HCT116 (cell line): ENCODE measurements around the gene KLF3. TPM values are rescaled to one million over a fixed set of nuclear protein-coding genes. Genes with fewer than 3 reads are reported as not detected.

ENCODE experiments used
- ATAC-seq: fragments of 200-7000 bp; cut with Tn5 transposase; 2 replicates; pipeline ENCODE4 v1.9.1; 2020; ENCODE audit warnings: mild to moderate bottlenecking, moderate library complexity
- BruUV-seq: library from RNA; stranded (reverse); fragments of 400-500 nt; replicated peaks from 2 replicates; lab custom pipeline; 2021; lab: Mats Ljungman, UMichigan
- CTCF ChIA-PET: fragments of 300-600 bp; sonication (Branson Sonifier 250); formaldehyde crosslinking; loops from one replicate; lab custom pipeline; 2021; ENCODE audit warnings: antibody characterized with exemption; lab: Charles Lee
- POLR2A ChIA-PET: fragments of 300-600, 350-600 bp; sonication (Branson Sonifier 250); formaldehyde crosslinking; loops from one replicate; lab custom pipeline; 2021; ENCODE audit warnings: antibody characterized with exemption; lab: Charles Lee
- RAD21 ChIA-PET, 2 experiments: fragments of 300-600 bp; sonication (Branson Sonifier 250); formaldehyde crosslinking; loops; one replicate each; lab custom pipeline; 2023; ENCODE audit warnings: low total read pairs in 2 of 2; ENCODE audit not compliant: uncharacterized antibody in 2 of 2, unreplicated experiment in 2 of 2, low non-redundant PET in 1 of 2; lab: Charles Lee
- DNase-seq: peaks from one replicate; pipeline ENCODE4 v3.0.0-alpha.2; 2010; ENCODE audit warnings: low read depth, low spot score
- H2AFZ ChIP-seq: fragments of 200-600 bp; shearing (Covaris generic), sonication (generic); 2 replicates; pipeline ENCODE4 v1.6.1; 2017; ENCODE audit warnings: low read depth, mixed run types, mixed read lengths, antibody characterized with exemption, low read length; ENCODE audit not compliant: poor library complexity, severe bottlenecking
- H3K27ac ChIP-seq: 2 replicates; pipeline ENCODE4 v1.5.1; 2012; ENCODE audit warnings: low read depth, low read length
- H3K27me3 ChIP-seq: fragments of 200-600 bp; sonication (generic); 2 replicates; pipeline ENCODE4 v1.6.1; 2016; ENCODE audit warnings: mixed run types, low read length, mixed read lengths; ENCODE audit not compliant: insufficient read depth
- H3K36me3 ChIP-seq, 2 experiments: fragments of 200-500 bp in 1 of 2; fragments of 200-600 bp in 1 of 2; sonication (Bioruptor generic) in 1 of 2; sonication (generic) in 1 of 2; 2 replicates each; pipeline versions ENCODE4 v1.5.1 to v1.6.1; 2014 to 2016; ENCODE audit warnings: low read length in 2 of 2, inconsistent platforms in 1 of 2, mixed read lengths in 1 of 2, mixed run types in 1 of 2; ENCODE audit not compliant: insufficient read depth in 2 of 2, control insufficient read depth in 1 of 2
- H3K4me1 ChIP-seq, 2 experiments: fragments of 200-600 bp in 1 of 2; sonication (generic) in 1 of 2; 2 replicates each; pipeline versions ENCODE4 v1.5.1 to v1.6.1; 2012 to 2017; ENCODE audit warnings: low read length in 2 of 2, inconsistent platforms in 1 of 2, mild to moderate bottlenecking in 1 of 2, mixed read lengths in 1 of 2, mixed run types in 1 of 2, moderate library complexity in 1 of 2; ENCODE audit not compliant: insufficient read depth in 2 of 2, control insufficient read depth in 1 of 2
- H3K4me2 ChIP-seq: fragments of 200-600 bp; sonication (generic); 2 replicates; pipeline ENCODE4 v1.6.1; 2017; ENCODE audit warnings: mixed run types, low read length, mixed read lengths
- H3K4me3 ChIP-seq, 2 experiments: fragments of 200-600 bp in 1 of 2; sonication (generic) in 1 of 2; replicated peaks in 1 of 2; 2 replicates each; pipeline ENCODE4 v1.5.1; 2011 to 2016; ENCODE audit warnings: low read length in 2 of 2, control low read depth in 1 of 2, low read depth in 1 of 2, mild to moderate bottlenecking in 1 of 2, mixed read lengths in 1 of 2, mixed run types in 1 of 2
- H3K79me2 ChIP-seq: fragments of 200-600 bp; sonication (generic); 2 replicates; pipeline ENCODE4 v1.6.1; 2017; ENCODE audit warnings: mild to moderate bottlenecking, mixed run types, low read length, moderate library complexity, mixed read lengths; ENCODE audit not compliant: insufficient read depth
- H3K9ac ChIP-seq: fragments of 200-600 bp; sonication (generic); 2 replicates; pipeline ENCODE4 v1.6.1; 2016; ENCODE audit warnings: low read length, mixed read lengths
- H3K9me2 ChIP-seq: fragments of 200-600 bp; sonication (generic), shearing (Covaris generic); 2 replicates; pipeline ENCODE4 v1.6.1; 2017; ENCODE audit warnings: mixed run types, mild to moderate bottlenecking, moderate library complexity; ENCODE audit not compliant: insufficient read depth
- H3K9me3 ChIP-seq, 2 experiments: fragments of 200-500 bp in 1 of 2; fragments of 200-600 bp in 1 of 2; sonication (Bioruptor generic) in 1 of 2; sonication (generic) in 1 of 2; 2 replicates each; pipeline ENCODE4 v1.6.1; 2014 to 2017; ENCODE audit warnings: low read length in 2 of 2, mixed read lengths in 2 of 2, inconsistent platforms in 1 of 2, low read depth in 1 of 2, mild to moderate bottlenecking in 1 of 2, mixed run types in 1 of 2, moderate library complexity in 1 of 2; ENCODE audit not compliant: control insufficient read depth in 1 of 2, insufficient read depth in 1 of 2
- H4K20me1 ChIP-seq: fragments of 200-600 bp; sonication (generic), shearing (Covaris generic); 2 replicates; pipeline ENCODE4 v1.6.1; 2017; ENCODE audit warnings: mixed run types, mild to moderate bottlenecking, moderate library complexity; ENCODE audit not compliant: insufficient read depth
- ELF1 ChIP-seq: IDR thresholded peaks from 2 replicates; pipeline ENCODE4 v1.6.1; 2012; ENCODE audit warnings: low read depth, borderline replicate concordance
- FOSL1 ChIP-seq: IDR thresholded peaks from 2 replicates; pipeline ENCODE4 v1.6.1; 2012; ENCODE audit warnings: low read depth
- SP1 ChIP-seq: IDR thresholded peaks from 2 replicates; pipeline ENCODE4 v1.6.1; 2012; ENCODE audit warnings: low read depth
- TCF7L2 ChIP-seq: IDR thresholded peaks from 2 replicates; pipeline ENCODE4 v1.7.0; 2011; ENCODE audit warnings: borderline replicate concordance, inconsistent platforms; ENCODE audit not compliant: insufficient read depth, insufficient read length; ENCODE audit errors: extremely low read depth
- YY1 ChIP-seq: IDR thresholded peaks from 2 replicates; pipeline ENCODE4 v1.6.1; 2011; ENCODE audit warnings: low read length, low read depth, moderate library complexity, mild to moderate bottlenecking; ENCODE audit not compliant: insufficient replicate concordance; ENCODE audit errors: extremely low read depth
- ZFX ChIP-seq: fragments of 450-650 bp; IDR thresholded peaks from 2 replicates; pipeline ENCODE4 v1.6.1; 2017
- intact Hi-C: fragments of 100-400 bp; cut with micrococcal nuclease; formaldehyde crosslinking; loops from 2 replicates; pipeline ENCODE4 v1.10.0; 2022
- total RNA-seq: library from RNA; stranded (reverse); gene quantifications from one replicate; pipeline ENCODE4 v1.2.1, GENCODE V29; 2021; ENCODE audit not compliant: unreplicated experiment
- TF ChIP-seq, protein P1 (sequence below): IDR thresholded peaks from 2 replicates; pipeline ENCODE4 v1.6.1; 2012; ENCODE audit warnings: low read depth
- TF ChIP-seq, protein P2 (sequence below): IDR thresholded peaks from 2 replicates; pipeline ENCODE4 v1.6.1; 2012
- TF ChIP-seq, protein P3 (sequence below): IDR thresholded peaks from 2 replicates; pipeline ENCODE4 v1.6.1; 2011; ENCODE audit warnings: mild to moderate bottlenecking, low read length, moderate library complexity; ENCODE audit not compliant: insufficient replicate concordance; ENCODE audit errors: extremely low read depth

Gene KLF3
- total RNA-seq, 1 experiment from 2014 or later = 44.2 TPM

DNA sequence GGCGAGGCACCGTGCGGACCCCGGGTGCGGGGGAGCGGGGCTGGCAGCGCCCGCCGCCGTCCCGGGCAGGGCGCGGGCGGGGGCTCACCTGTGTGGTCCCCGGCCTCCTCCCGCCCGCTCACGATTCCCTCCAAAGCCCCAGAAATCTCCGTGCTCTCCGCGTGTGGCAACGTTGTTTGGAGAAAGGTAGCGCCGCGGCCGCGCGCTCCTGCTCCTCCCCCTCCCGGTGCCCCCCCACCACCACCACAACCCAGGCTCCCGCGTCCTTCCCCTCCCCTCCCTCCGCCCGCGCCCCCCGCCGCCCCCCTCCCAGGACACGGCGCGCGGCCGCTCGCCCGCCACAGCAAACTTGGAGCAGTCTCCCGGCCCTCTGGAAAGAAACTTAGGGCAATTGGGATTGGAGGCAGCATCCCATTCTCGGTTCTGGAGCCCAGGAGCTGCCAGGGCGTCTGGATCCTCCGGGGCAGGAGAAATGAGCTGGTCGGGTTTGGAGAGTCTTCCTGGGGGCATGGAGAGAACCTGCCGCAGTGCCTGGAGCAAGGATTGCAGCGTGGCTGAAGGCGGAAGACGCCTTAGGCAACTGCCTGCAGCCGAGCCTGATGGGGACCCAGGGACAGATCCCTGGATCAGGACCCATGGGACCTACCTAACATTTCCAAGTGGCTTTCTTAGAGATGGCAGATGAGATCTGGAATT is 855 bp downstream of the KLF3 start:
- ChIA-PET RAD21 (interaction anchor here in 1 of 2 experiments (0.6 to 0.7 kb wide), 2 partner anchors 22 to 84 kb away, joined by 6 to 7 read pairs; no protein-coding TSS in a partner anchor), POLR2A (interaction anchor here (0.7 to 1.2 kb wide), 3 partner anchors 342 to 838 kb away, joined by 3 to 6 read pairs (median 3); no protein-coding TSS in a partner anchor), CTCF (interaction anchor here (2.1 kb wide), 1 partner anchor 10 kb away, joined by 10 read pairs; no protein-coding TSS in a partner anchor)
- no peak overlapping the region for H2AFZ ChIP-seq
- DNase-seq (no peak), ATAC-seq (peak; percentile 19)
- peaks cover 55% of the 10 kb centered on the region for H3K79me2 ChIP-seq
- no peaks in the 10 kb centered on the region for H3K9me3 ChIP-seq
- intact Hi-C loops = no loop called here
- no peaks in the 10 kb centered on the region for H3K27me3 ChIP-seq
- no peaks in the 10 kb centered on the region for H3K9me2 ChIP-seq
- no peaks in the 10 kb centered on the region for H3K36me3 ChIP-seq
- H3K9ac ChIP-seq = peak overlapping the region; percentile 94
- H3K4me2 ChIP-seq = peak overlapping the region; percentile 67
- peak overlapping the region; percentile 68 to 80 for H3K4me3 ChIP-seq
- H4K20me1 ChIP-seq = no peaks in the 10 kb centered on the region
- H3K27ac ChIP-seq = peak overlapping the region; percentile 90
- TF ChIP-seq YY1 (peak; percentile 16), FOSL1 (no peak)
- H3K4me1 ChIP-seq = peaks cover 31 to 51% of the 10 kb centered on the region in 2 experiments
- no TSS peak for BruUV-seq

DNA sequence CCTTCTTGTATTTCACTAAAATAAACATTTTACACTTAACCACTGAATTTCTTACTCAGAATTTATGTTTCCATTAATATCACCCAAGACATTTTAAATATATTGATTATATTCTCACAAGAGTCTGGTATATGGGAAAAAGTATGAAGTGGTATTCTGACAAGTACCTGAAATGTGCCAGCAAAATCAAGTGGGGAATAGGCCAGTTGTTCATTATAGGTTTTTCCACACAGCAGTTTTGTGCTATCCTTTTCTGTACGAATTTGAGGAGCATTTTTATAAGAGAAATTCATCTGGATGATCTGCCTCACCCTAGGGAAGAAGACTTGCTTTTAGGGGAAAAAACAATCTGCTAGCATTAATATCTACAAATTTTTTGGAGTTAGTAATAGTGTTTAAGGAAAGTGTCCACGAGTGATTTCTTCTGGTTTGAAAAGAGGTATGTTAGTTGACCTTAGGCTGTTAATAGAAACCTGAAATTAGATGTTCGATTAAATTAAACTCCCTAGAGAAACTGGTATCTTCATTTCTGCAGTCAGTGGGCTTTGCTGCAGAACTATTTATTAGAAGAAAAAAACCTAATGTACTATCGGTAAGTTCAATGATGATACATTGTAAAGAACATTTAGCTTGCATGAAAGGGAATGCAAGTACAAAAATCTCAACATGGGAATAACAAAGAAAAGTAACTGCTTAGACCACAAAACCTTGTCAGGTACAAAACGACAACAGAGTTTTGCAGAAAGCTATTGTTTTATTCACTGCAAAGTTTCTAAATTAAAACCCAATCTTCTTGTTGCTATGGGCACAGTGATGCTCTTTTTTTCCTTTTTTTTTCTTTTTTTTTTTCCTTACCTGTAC is 1.8 kb downstream of the KLF3 start:
- H3K79me2 ChIP-seq = peaks cover 64% of the 10 kb centered on the region
- CTCF ChIA-PET = interaction anchor here (1.4 to 2.1 kb wide), 2 partner anchors 9 to 486 kb away, joined by 6 to 10 read pairs; no protein-coding TSS in a partner anchor
- TF ChIP-seq ELF1 (no peak), TCF7L2 (no peak), ZFX (no peak), SP1 (no peak), YY1 (no peak)
- TF ChIP-seq, protein P1, sequence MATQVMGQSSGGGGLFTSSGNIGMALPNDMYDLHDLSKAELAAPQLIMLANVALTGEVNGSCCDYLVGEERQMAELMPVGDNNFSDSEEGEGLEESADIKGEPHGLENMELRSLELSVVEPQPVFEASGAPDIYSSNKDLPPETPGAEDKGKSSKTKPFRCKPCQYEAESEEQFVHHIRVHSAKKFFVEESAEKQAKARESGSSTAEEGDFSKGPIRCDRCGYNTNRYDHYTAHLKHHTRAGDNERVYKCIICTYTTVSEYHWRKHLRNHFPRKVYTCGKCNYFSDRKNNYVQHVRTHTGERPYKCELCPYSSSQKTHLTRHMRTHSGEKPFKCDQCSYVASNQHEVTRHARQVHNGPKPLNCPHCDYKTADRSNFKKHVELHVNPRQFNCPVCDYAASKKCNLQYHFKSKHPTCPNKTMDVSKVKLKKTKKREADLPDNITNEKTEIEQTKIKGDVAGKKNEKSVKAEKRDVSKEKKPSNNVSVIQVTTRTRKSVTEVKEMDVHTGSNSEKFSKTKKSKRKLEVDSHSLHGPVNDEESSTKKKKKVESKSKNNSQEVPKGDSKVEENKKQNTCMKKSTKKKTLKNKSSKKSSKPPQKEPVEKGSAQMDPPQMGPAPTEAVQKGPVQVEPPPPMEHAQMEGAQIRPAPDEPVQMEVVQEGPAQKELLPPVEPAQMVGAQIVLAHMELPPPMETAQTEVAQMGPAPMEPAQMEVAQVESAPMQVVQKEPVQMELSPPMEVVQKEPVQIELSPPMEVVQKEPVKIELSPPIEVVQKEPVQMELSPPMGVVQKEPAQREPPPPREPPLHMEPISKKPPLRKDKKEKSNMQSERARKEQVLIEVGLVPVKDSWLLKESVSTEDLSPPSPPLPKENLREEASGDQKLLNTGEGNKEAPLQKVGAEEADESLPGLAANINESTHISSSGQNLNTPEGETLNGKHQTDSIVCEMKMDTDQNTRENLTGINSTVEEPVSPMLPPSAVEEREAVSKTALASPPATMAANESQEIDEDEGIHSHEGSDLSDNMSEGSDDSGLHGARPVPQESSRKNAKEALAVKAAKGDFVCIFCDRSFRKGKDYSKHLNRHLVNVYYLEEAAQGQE = no peak
- TF ChIP-seq, protein P2, sequence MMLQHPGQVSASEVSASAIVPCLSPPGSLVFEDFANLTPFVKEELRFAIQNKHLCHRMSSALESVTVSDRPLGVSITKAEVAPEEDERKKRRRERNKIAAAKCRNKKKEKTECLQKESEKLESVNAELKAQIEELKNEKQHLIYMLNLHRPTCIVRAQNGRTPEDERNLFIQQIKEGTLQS = no peak
- TF ChIP-seq, protein P3, sequence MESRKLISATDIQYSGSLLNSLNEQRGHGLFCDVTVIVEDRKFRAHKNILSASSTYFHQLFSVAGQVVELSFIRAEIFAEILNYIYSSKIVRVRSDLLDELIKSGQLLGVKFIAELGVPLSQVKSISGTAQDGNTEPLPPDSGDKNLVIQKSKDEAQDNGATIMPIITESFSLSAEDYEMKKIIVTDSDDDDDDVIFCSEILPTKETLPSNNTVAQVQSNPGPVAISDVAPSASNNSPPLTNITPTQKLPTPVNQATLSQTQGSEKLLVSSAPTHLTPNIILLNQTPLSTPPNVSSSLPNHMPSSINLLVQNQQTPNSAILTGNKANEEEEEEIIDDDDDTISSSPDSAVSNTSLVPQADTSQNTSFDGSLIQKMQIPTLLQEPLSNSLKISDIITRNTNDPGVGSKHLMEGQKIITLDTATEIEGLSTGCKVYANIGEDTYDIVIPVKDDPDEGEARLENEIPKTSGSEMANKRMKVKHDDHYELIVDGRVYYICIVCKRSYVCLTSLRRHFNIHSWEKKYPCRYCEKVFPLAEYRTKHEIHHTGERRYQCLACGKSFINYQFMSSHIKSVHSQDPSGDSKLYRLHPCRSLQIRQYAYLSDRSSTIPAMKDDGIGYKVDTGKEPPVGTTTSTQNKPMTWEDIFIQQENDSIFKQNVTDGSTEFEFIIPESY = no peak

More for the DNA sequence above, 1.8 kb downstream of the KLF3 start:
- Histone ChIP-seq H4K20me1 (no peaks in the 10 kb centered on the region), H3K36me3 (no peaks in the 10 kb centered on the region), H3K9ac (peak overlapping the region; percentile 94), H3K9me3 (no peaks in the 10 kb centered on the region), H3K27ac (peak overlapping the region; percentile 90; the same call in 1 of the 2 replicates), H3K27me3 (no peaks in the 10 kb centered on the region), H3K9me2 (no peaks in the 10 kb centered on the region), H3K4me2 (peak overlapping the region; percentile 67), H3K4me1 (peaks cover 40 to 60% of the 10 kb centered on the region in 2 experiments), H2AFZ (no peak overlapping the region), H3K4me3 (peak overlapping the region; percentile 68 to 80)
- POLR2A ChIA-PET = interaction anchor here (0.7 to 1.2 kb wide), 2 partner anchors 343 to 486 kb away, joined by 3 to 6 read pairs; no protein-coding TSS in a partner anchor
- RAD21 ChIA-PET = no interaction called here
- DNase-seq = no peak
- TSS peak; percentile 46 for BruUV-seq
- no peak for ATAC-seq
- intact Hi-C loops = no loop called here
